HG03139 (cell line): Measurements from ENCODE around the gene PHF12.
"Not testable (repeated sequence)": the region's sequence is repeated elsewhere in the genome, so short reads cannot be mapped to it uniquely, and the experiment has no call there.

Experiments
- ATAC-seq: cut with Tn5 transposase; IDR thresholded peaks from one replicate; pipeline ENCODE4 v1.9.1; 2021; ENCODE audit not compliant: unreplicated experiment

PHF12 gene

DNA sequence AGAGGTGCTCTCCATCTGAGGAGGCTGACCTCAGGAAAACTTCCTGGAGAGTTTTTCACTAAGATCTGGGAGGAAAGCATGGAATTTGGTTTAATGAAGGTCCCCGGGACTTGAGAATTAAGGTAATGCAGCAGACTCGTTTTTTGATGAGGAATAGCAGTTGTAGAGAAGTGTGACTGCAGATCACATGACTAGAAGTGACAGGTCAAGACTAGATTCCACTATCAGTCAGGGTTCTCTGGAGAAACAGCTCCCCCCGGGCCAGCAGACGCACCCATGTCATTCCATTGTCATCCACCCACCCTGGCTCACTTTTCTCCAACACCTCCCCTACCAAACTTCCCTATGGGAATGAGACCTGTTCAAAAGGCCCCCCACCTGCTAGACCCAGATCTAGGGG is 46.5 kb downstream of the PHF12 start:
- no peak for ATAC-seq

DNA sequence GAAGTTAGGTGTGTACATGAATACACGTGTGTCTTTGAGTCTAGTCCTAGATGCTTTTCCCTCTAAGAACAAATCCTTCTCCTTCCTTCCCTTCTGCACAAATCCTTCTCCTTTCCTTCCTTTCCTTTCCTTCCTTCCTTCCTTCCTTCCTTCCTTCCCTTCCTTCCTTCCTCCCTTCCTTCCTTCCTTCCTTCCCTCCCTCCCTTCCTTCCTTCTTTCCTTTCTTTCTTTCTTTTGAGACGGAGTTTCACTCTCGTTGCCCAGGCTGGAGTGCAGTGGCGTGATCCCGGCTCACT is 47.8 kb downstream of the PHF12 start:
- not testable (repeated sequence) for ATAC-seq

DNA sequence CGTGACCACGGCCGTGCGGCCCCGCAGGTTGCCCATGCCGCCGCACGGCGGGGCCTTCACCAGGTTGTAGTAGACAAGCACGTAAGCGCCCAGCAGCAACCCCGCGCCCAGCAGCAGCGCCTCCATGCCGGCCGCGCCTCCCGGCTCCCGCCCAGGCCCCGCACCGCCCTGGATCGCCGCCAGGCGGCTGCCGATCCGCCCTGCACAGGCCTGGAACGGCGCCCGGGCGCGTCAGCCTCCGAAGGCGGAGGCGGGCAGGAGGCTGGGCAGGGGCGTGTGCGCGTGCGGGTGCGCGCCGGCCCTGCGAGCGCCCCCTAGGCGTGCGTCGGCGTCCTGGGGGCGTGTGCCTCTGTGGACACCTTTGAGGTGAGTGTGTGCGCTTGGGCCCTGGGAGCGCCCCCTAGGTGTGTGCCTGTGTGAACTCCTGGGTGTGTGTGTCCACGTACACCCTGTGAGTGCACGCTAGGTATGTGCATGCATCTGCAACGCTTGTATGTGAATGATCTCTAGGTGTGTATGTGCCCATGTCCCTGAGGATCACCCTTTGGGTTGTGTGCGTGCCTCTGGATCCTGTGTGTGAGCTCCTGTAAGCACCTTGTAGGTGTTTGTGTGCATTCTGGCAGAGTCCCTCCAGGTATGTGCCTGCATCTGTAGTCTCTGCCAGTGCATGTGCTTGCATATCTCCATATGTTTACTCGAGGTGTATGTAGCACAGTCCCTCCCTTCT is 48.3 kb downstream of the PHF12 start, which contains the start of gene DHRS13:
DHRS13 (minus strand) TSS at position 261 of the 727 bp plus-strand sequence; CDS start at position 126, 135 bp downstream.
- peak; percentile 66 for ATAC-seq

DNA sequence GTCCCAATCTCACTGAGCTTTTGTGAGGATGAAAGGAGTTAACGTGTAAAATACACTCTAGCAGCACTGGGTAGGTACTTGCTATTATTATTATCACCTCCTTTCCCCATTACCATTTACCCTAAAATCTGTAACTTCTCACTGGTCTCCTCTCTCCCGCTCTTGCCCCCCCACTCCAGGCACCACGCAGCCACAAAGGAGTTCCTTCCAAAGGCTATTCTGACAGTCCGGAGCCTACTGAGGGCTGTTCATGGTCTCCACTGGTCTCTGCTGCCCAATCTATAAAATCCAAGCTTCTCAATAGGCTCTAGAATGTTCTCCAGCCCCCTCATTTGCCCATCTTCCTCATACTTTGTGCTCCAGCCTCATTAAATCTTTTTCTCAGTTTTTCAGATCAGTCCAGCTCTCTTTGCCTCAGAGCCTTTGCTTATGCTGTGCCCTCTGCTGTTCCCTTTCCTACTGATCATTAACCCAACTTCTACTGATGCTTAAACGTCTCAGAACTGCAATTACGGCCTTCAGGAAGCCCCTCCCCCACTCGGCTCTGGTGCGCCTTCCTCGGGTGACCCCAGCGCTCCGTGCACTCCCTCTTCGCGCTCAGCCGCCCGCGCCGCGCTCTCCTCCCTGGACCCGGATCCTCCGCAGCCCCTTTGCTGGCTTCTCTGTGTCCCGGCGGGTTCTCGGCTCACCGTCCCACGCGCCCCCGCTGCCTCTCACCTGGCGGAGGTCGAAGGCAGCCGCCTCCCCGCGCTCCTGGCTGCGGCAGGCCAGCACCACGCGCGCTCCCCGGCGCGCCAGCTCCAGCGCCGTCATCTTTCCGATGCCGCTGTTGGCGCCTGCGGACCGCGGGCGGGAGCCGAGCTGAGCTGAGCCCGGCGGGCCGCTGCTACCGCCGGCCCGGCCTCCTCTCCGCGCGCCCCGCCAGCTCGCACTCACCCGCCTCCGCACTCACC is 49.2 kb downstream of the PHF12 start:
- peak; percentile 27 for ATAC-seq

DNA sequence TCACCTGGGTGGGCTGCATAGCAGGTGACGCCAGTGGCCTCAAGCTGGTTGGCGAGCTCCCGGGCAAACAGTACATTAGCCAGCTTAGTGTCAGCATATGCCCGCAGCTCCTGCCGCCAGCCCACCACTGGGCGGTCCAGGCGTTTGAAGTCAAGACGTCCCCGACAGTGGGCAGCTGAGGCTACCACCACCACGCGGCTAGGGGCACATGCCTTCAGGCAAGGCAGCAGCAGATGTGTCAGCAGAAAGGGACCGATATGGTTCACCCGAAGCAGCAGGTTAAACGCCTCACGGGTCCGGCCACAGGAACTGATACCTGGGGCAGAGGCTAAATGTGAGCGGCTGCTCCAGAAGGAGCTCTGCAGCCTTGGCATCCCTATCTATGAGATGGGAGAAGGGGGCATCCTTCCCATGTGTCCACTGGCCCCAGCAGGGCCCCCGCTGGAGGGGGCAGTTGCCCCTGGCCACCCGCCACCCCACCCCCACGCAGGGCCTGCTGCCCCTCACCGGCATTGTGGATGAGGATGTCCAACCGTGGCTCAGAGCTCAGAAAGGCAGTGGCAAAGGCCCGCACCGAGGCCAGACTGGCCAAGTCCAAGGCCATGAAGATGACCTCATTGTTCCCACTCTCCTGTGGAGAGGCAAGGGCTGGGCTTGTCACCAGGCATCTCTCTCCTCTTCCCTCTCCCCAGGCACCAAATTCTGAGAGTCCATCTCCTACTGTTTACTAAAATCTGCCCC is 50.2 kb downstream of the PHF12 start:
- no peak for ATAC-seq

DNA sequence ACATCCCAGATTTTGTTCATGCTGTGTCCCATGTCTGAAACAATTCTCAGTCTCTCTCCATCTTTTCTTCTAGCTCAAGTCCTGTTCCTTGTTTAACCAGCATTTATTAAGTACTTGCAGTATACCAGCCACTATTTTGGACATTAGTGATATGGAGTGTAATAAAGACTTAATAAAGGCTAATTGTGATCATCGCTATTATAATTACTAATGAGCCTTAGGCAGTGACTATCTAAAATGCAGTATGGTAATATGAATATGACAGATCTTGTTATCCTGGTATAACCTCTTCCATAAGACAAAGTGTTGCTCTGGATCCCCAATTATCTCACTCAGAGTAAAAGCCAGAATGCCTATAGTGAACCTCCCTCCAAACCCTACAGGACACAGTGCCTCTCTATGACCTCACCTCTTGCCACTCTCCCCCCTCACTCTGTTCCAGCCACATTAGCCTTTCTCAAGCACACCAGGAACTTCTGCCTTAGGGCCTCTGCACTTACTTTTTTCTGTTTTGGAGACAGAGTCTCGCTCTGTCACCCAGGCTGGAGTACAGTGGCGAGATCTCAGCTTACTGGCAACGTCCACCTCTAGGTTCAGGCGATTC is 52.0 kb downstream of the PHF12 start:
- no peak for ATAC-seq

DNA sequence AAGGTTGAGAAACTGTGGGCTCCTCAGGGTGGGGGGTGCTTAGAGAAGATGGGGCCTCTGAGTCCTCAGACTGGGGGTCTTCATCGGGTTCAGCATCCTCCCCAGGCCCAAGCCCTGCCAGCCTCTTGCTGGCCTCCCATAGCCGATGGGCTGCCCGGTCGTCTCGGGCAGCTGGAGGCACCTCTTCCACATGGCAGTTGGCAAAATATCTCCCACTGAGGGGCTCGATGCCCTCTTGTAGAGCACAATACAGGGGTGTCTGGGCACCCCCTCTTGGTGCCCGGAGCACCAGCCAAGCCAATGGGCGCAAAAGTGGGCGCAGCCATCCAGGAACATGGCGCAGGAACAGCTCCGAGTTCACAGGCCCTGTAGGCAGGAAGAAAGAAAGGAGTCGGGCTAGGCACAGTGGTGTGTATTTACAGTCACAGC is 52.8 kb downstream of the PHF12 start:
- no peak for ATAC-seq

DNA sequence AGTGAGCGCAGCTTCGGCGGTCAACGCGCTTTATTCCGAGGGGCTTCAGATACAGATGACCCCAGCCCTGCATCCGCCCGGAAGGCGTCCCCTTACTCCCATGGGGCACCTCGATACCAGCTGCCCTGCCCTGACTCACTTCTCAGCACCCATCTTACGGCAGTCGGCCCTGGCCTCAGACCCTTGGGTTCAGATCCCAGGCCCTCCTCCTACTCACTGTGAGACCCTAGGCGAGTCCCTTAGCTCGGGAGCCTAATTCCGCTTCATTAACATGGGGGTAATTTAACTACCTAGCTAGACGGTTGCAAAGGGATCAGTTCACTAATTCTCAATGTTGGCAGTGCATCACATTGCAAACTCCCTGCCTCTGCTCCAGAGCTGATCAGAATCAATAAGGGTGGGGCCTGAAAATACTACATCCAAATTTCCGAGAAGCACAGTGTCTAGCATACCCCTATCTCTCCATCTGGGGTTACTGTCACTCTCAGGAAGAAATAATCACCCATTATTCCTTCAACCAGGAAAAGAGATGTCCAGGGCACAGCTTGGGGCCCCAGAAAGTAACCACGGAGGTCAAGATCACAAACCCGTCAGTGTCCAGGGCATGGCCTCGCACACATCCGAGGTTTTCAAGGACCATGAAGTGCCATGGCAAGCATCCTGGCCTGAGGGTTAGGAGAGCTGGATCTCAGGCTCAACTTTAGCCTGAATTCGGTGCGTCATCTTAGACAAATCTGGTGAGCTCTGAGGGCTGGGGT is 53.4 kb downstream of the PHF12 start:
- ATAC-seq, result no peak

DNA sequence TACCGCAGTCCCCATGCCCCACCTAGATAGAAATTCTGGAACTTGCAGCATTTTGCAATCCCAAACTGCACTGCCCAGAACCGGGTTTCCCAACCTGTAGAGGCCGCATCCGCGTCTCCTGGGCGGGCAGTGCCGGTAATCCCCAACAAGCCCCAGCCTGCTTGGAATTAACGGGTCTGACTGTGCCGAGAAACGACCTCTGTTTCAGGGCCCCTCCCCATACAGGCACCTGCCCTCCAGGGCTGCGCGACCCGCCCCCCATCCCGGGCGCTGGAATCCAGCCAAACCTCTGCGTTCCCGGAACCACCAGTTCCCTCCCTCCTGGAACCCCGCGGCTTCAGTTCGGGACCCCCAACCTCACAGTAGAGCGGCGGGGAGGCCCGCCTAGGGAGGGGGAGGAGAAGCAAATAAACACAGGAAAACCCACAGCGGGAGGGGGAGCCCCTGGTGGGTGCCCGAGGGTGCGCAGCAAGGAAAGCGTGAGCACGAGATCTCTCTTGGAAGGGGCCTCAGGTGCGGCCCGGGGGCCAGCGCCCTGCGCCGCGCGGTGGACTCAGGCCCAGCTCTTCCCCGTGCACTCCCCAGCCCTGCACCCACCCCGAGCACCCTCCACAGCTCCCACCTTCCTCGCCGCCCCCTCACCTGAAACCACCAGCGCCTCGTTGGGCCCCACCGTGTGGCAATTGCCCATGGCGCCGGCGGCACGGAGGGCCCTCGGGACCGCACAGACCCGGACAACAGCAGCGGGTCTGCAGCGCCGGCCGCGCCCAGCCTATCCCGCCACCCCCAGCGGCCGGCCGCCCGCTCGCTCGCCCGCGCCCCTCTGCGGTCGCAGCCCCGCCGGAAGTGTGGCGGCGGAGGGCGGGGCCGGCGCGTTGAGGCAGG is 54.2 kb downstream of the PHF12 start, which contains the start of gene FLOT2:
FLOT2 (minus strand) TSS at position 850 of the 885 bp plus-strand sequence; CDS start at position 691, 159 bp downstream.
- ATAC-seq, result no peak

DNA sequence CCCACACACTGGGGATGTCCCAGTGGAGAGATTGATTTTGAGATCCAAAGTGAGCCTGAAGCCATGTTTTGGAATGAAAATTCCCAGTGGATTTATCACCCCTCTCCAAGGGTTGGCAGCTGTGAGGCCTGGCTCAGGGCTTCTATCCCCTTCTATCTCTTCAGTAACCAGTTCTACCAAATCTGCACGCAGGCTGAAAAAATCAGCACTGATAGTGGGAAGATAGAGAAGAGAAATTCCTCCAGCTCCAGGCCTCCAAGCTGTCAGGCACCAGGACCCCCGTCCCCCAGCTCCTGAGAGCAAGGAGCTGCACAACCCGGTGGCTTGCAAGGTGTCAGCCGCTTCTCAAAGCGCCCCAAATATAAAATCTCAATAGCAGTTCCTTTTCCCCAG is 54.8 kb downstream of the PHF12 start:
- no peak for ATAC-seq

DNA sequence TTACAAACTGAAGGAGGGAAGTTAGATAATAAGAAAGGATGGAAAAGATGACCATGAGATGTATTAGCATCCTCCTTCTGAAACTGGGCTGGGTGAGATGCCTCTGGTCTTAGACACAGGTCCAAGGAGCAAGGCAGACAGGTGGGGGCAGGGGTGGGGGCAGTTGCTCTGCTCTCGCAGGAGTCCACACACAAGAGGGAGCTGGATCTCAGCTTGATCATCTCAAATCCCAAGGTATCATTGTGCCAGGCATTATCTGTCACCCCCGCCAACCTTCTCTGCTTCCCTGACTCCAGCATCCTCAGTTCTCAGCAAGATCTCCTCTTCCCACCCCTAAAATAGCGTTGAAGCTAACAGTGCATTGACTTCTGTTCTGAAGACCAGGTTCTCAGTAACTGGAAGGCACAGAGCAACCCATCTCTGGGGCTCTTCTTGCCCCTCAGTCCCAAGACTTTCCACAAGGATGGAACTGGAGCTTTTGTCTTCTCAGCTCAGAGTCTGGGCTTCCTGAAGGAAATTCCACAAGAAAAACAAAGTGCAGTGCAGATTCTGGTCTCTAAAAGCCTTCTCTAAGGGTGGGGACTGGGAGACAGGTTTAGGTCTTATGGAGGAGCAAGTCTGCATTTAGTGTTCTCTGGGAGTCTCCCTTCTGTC is 55.4 kb downstream of the PHF12 start:
- no peak for ATAC-seq

DNA sequence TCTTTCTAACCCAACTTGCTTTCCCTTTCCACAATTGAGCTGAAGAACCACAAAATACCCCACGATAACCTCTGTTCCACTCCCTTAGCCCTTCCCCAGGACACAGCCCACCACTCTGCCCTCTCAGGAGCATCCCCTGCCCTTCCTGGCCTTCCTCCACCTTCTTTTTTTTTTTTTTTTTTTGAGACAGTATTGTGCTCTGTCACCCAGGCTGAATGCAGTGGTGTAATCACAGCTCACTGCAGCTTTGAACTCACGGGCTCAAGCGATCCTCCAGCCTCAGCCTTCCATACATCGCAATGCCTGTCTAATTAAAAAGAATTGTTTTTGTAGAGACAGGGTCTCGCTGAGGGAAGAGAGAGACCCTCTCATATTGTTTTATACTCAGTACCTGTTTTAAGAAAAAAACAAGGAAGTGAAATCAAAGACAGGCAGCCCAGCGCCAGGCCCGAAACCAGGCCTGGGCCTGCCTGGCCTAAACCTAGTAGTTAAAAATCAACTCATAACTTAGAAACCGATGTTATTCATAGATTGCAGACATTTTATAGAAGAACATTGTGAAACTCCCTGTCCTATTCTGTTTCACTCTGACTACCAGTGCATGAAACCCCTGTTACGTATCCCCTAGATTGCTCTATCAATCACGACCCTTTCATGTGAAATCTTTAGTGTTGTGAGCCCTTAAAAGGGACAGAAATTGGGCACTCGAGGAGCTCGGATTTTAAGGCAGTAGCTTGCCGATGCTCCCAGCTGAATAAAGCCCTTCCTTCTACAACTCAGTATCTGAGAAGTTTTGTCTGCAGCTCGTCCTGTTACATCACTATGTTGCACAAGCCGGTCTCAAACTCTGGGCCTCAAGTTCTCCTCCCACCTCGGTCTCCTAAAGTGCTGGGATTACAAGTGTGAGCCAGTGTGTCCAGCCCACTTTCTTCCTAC is 57.8 kb downstream of the PHF12 start:
- not testable (repeated sequence) for ATAC-seq

DNA sequence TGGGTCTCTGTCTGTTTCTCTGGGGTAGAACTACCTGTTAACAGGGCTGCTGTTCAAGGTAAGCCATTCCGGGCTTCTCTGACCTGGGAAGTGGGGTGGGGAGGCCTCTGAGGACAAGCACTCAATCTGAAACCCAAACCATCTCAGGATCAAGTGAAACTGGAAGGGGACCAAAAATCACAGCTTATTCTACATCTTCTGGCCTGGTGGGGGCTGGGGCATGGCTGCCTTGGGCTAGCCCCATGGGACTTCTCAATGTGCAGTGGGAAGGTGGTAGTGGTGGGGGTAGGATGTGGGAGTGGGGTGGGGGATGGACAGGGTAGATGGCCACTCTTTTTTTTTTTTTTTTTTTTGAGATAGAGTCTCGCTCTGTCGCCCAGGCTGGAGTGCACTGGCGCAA is 59.3 kb downstream of the PHF12 start:
- ATAC-seq, result no peak

DNA sequence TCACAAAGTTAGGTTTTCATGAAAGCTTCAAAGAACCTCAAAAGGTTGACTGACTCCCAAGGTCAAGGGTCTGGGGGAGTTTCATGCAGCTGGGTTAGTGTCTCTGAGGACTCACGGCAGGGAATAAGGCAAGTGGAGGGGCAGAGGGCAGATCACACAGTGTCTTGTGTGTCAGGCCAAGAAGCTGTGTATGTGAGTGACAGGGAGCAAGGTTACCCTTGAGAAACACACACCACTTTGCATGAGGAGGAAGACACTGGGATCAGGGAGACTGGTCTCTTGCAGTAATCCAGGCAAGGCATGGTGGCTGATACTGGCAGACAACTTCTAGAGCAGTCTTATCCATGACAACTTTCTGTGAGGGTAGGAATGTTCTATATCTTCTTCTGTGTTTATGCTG is 60.1 kb downstream of the PHF12 start:
- no peak for ATAC-seq

DNA sequence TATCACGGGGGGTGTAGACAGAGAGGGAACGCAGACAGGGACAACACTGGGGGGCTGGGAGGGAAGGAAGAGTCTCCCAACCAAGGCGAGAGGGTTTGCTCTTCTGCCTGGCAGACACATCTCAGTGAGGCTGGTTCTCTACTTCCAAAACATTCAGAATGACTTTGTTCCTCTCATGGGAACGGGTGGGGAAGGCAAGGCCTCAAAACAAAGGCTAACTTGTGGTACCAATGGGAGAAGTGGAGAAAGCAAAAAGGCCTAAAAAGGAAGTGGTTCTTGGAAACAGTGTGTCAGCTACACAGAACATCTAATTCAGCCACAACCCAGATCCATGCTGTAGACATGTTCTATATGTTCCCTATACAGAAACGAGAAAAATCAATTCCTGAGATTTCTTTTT is 61.3 kb downstream of the PHF12 start:
- ATAC-seq, result no peak

DNA sequence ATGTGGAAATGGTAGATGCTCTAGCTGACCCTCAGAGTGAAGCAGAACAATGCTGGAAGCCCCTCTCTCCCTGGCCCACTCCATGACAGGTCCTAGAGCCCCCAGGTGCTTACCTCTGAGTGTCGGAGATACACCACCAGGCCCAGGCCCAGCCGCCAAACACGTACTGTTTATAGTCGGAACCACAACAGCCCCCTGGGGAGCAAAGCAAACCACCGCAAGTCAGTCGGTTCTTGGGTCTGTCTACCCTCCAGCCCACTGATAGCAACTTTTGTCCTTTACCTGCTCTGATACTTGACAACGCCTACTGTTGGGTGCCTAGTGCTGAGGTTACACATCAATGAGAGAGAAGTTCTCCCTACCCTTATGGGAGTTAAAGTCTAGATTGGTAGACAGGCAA is 62.5 kb downstream of the PHF12 start:
- ATAC-seq, result no peak

DNA sequence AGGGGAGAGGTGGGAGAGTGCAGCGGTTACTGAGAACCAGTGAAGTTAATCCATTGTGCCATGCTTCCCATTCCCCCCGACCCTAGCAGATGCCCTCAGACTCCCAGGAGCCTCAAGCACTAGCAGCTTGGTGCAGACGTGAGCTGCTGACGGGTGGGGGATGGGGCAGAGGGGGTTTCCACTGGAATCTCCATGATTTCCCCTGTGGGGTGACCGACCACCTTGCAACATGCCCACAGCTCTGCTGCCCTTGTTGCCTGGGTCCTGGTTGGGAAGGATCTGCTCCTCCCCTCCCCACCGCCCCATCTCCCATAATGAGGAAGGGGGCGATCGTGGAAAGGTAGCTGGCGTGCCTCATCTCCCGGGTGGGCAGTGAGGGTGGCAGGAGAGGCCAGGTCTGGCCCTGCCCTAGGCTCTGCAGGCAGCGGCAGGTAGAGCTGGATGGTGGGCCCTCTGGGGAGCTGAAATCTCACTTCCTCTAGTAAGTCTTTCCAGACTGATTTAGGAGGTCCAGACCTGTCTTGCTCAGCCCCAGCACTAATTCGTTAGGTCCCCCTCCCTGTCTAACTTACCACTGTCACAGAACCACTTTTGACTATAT is 63.3 kb downstream of the PHF12 start:
- no peak for ATAC-seq
